CD4-positive, alpha-beta T cell treated with Interleukin-17A for 4 hours (primary cell): Measurements from ENCODE around the gene BTBD2.

ENCODE experiments used
- DNase-seq: peaks from one replicate; pipeline ENCODE4 v3.0.0-alpha.2; 2020; ENCODE audit warnings: mixed read lengths

The BTBD2 gene

GRCh38 chr19:1936916-1937610 lies 78.5 kb downstream of the BTBD2 start:
- DNase-seq, result no peak

GRCh38 chr19:1936430-1936829 lies 79.1 kb downstream of the BTBD2 start:
- DNase-seq, result no peak

GRCh38 chr19:1935484-1936208 lies 79.9 kb downstream of the BTBD2 start:
- no peak for DNase-seq
